GM12873 (cell line): ENCODE data around the gene LIME1.

Source experiments
- TF ChIP-seq, protein P1 (sequence below): IDR thresholded peaks from 2 replicates; pipeline ENCODE4 v1.5.1; 2012; ENCODE audit warnings: low read depth, mild to moderate bottlenecking, moderate library complexity, low read length, control low read depth; ENCODE audit not compliant: insufficient read depth; ENCODE audit errors: missing control alignments

LIME1 gene

GRCh38 chr20:63748934-63749270 lies 12.4 kb downstream of the LIME1 start:
- TF ChIP-seq, protein P1, sequence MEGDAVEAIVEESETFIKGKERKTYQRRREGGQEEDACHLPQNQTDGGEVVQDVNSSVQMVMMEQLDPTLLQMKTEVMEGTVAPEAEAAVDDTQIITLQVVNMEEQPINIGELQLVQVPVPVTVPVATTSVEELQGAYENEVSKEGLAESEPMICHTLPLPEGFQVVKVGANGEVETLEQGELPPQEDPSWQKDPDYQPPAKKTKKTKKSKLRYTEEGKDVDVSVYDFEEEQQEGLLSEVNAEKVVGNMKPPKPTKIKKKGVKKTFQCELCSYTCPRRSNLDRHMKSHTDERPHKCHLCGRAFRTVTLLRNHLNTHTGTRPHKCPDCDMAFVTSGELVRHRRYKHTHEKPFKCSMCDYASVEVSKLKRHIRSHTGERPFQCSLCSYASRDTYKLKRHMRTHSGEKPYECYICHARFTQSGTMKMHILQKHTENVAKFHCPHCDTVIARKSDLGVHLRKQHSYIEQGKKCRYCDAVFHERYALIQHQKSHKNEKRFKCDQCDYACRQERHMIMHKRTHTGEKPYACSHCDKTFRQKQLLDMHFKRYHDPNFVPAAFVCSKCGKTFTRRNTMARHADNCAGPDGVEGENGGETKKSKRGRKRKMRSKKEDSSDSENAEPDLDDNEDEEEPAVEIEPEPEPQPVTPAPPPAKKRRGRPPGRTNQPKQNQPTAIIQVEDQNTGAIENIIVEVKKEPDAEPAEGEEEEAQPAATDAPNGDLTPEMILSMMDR, result no peak

- TF ChIP-seq, protein P1, result no peak
Observed at GRCh38 chr20:63749597-63750508, 13.4 kb downstream of the LIME1 start.

- TF ChIP-seq, protein P1, result no peak
Observed at GRCh38 chr20:63750807-63751470, 14.5 kb downstream of the LIME1 start.

DNA sequence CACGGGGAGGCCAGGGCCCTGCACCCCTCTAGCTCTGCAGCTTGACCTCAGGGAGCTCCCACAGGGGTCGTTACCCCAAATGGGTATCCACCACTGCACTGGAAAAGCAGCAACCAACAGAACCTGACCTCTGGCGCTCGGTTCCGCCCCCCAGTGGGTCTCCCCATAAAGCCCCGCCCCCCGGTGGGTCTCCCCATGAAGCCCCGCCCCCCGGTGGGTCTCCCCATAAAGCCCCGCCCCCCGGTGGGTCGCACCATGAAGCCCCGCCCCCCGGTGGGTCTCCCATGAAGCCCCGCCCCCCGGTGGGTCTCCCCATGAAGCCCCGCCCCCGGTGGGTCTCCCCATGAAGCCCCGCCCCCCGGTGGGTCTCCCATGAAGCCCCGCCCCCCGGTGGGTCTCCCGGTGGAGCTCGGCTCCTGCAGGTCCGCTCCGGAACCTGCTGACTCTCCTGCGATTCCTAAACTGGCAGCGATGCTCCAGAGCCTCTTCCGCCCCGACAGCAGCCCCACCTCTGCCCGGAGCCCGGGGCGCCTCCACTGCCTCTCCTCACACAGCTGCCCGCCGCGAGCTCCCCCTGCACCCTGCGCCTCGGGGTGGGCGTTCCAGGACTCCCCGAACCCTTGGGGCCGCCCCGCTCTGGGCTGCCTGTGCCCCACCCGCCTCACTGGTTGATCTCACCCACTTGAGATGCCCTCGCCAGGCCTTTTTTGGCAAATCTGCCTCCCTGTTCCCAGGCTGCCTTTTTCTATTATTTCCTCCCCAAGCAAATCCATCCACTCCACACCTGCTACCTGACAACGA lies 15.2 kb downstream of the LIME1 start:
- TF ChIP-seq, protein P1, result no peak

- TF ChIP-seq, protein P1, result no peak
Observed at GRCh38 chr20:63752411-63753101, 16.1 kb downstream of the LIME1 start.

DNA sequence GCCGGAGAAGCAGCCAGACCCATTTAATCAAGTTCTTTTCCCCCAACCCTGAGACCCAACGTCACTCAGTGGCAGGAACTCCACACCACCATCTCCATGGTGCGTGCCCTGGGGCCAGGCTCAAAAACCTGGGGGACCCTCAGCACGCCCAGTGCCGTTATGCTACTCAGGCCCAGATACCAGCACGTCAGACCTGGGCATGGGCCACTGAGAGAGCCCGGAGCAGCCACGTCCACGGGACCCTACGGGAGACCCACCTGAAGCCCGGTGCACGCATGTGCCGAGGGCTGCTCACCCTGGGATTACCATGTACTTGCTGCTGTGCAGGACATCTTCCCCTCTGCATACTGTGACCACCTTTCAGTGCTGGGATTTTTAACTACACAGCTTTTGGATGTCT lies 16.9 kb downstream of the LIME1 start:
- TF ChIP-seq, protein P1, result no peak
